K562 (cell line): ENCODE data around the gene CCDC82. TPM values are rescaled to one million over a fixed set of nuclear protein-coding genes. Genes with fewer than 3 reads are reported as not detected.

Source experiments
- CEBPB ChIP-seq: fragments of 450-650 bp; IDR thresholded peaks from 2 replicates; pipeline ENCODE4 v1.6.1; 2016; ENCODE audit warnings: missing genetic modification characterization, missing compliant biosample characterization
- DMBX1 ChIP-seq: fragments of 250-450 bp; sonication (Bioruptor Pico); IDR thresholded peaks from 2 replicates; pipeline ENCODE4 v1.8.0; 2022; ENCODE audit warnings: inconsistent platforms, mild to moderate bottlenecking, moderate library complexity, borderline replicate concordance
- EP400 ChIP-seq: fragments of 450-650 bp; IDR thresholded peaks from 2 replicates; pipeline ENCODE4 v1.6.1; 2017; ENCODE audit warnings: antibody characterized with exemption, mild to moderate bottlenecking, moderate library complexity
- GTF2F1 ChIP-seq: IDR thresholded peaks from 2 replicates; pipeline ENCODE4 v1.6.1; 2011; ENCODE audit warnings: low read depth, low read length, improper control_type of control experiment
- MAZ ChIP-seq, 2 experiments: fragments of 450-650 bp in 1 of 2; sonication (generic) in 1 of 2; formaldehyde crosslinking; IDR thresholded peaks in 1 of 2; conservative IDR thresholded peaks in 1 of 2; 2 replicates each; pipeline versions ENCODE4 v1.4.0 to v1.5.0; 2020; ENCODE audit warnings: mild to moderate bottlenecking in 1 of 2, missing genetic modification reagents in 1 of 2
- NFRKB ChIP-seq: fragments of 450-650 bp; IDR thresholded peaks from 2 replicates; pipeline ENCODE4 v1.6.1; 2016; ENCODE audit warnings: low read depth
- NKRF ChIP-seq: fragments of 450-650 bp; IDR thresholded peaks from 2 replicates; pipeline ENCODE4 v1.6.1; 2016; ENCODE audit warnings: borderline replicate concordance
- RFX1 ChIP-seq: fragments of 450-650 bp; IDR thresholded peaks from 2 replicates; pipeline ENCODE4 v1.6.1; 2016; ENCODE audit warnings: mild to moderate bottlenecking, moderate library complexity
- WHSC1 ChIP-seq: IDR thresholded peaks from one replicate; pipeline ENCODE4 v1.6.1; 2012; ENCODE audit warnings: low read length, control low read depth, inconsistent platforms
- ZBTB2 ChIP-seq: fragments of 450-650 bp; IDR thresholded peaks from 2 replicates; pipeline ENCODE4 v1.6.1; 2016; ENCODE audit warnings: antibody characterized with exemption
- ZNF384 ChIP-seq: IDR thresholded peaks from 2 replicates; pipeline ENCODE4 v1.6.1; 2012; ENCODE audit warnings: low read depth, low read length, improper control_type of control experiment
- ZNF717 ChIP-seq: fragments of 250-450 bp; sonication (Bioruptor Pico); IDR thresholded peaks from 2 replicates; pipeline ENCODE4 v1.5.0; 2021
- polyA plus RNA-seq, 8 experiments: library from polyadenylated mRNA; depleted of rRNA in 4 of 8; stranded (reverse) in 5 of 8; unstranded in 3 of 8; fragments of >200 nt; fragmentation: Nextera tagmentation in 2 of 8; fragmentation: Illumina TruSeq in 1 of 8; extraction: Ambion mirVana in 2 of 8; extraction: Trizol in 1 of 8; gene quantifications; 2 replicates each; pipeline versions ENCODE4 v1.2.1 to v1.2.3, GENCODE V29; 2011 to 2014; ENCODE audit warnings: inconsistent platforms in 1 of 8, missing spikeins in 1 of 8
- total RNA-seq, 7 experiments: library from RNA; depleted of rRNA in 6 of 7; stranded (reverse); fragments of >200 nt in 6 of 7; fragmentation: Illumina TruSeq in 2 of 7; extraction: Trizol in 2 of 7; gene quantifications; 2 replicates each; pipeline versions ENCODE4 v1.2.1 to v1.2.3, GENCODE V29; 2011 to 2021; ENCODE audit warnings: low replicate concordance in 1 of 7

CCDC82 gene
- total and polyA plus RNA-seq, 9 of the 15 experiments (the other 6 are each of a cell fraction or from before 2014, with no cell fraction given), result 12.5 to 51.3 (median 24.5) TPM

GRCh38 chr11:96331699-96332116 lies 58.0 kb downstream of the CCDC82 start (continued):
- TF ChIP-seq ZBTB2 (no peak), GTF2F1 (no peak), NFRKB (no peak), DMBX1 (CRISPR knock-in tag) (no peak), WHSC1 (no peak), NKRF (no peak), EP400 (no peak), CEBPB (peak; percentile 6; the same call in 1 of the 2 replicates), MAZ (CRISPR knock-in tag; conservative IDR thresholded peaks at IDR 0.05 in 1 of 2, IDR thresholded peaks at IDR 0.05 in 1 of 2) (no peak), ZNF717 (CRISPR knock-in tag) (no peak), ZNF384 (no peak), RFX1 (no peak)
